GM21619 (cell line): ENCODE data around the gene TCIRG1.

Experiments used
- ATAC-seq: cut with Tn5 transposase; IDR thresholded peaks from one replicate; pipeline ENCODE4 v1.9.1; 2021; ENCODE audit not compliant: unreplicated experiment

The TCIRG1 gene

DNA sequence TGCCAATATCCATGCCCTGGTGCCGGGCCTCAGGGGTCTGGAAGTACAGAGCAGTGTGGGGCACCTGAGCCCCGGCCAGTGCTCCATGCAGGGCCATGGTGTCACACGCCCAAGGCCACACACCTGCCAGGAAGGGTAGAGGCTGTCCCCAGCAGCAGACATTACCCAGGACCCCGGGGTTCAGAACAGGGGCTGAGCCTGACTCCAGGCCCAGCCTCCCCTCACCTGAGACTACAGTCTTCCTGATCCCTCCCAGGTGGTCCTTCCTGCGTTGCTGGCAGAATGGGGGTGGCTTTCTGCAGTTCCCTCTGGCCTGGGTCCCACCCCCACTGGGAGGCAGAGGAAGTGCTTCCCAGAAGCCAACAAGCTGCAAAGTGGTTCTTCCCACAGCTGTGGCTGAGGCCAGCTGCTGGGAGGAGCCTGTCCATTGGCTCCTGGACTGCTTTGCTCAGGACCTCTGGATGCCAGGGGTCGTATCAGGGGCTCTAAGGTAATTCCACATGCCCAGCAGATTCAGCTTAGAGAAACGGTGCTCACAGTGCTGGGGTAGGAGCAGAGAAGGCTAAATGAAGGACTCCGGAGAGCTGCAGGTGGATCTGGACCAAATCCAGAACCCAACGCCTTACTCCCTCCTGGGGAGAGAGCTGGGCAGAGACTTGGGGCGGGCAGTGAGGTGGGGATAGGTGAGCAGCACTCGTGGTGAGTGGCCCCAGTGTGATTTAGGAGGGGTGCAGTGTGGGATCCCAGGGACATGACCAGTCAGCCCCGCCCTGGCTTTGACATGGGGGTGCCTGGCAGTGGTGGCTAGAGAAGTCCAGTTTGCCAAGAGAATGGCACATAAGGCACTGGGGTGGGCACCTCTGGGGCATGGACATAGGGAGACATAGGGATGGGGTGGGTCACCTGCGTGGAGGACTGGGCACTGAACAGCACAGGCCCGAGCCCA is 12.6 kb downstream of the TCIRG1 start:
- ATAC-seq = no peak

DNA sequence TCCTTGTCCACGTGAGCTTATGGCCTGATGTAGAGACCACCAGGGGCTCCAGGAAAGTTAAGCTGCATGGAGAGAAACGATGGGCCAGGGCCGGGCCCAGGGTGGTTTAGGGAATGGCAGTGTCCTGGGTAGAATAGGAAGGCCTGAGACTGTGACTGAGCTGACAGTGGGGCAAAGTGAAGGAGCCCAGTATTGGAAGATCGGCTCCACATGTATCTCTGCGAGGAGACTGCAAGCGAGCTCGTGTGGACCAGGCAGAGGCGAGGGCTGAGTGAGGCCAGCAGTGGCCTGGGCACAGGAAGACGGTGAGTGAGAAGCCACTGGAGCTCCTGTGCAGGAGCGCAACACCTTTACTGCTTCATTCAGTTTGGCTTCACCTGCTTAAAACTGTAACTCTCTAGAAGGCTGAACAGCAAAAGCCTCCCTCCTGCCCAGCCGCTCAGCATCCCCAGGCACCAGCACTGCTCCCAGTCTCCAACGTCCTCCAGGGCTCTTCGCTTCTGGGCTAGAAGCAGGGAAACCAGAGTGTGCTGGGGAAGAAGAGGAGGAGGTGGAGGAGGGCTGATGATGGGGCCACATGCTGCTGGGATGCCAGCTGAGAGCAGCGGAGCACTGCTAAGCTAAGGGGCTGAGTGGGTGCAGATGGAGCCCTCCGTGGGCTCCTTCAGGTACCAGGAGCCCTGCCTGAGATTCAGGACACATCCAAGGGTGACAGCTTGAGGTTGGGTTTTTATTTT is 13.5 kb downstream of the TCIRG1 start:
- no peak for ATAC-seq

DNA sequence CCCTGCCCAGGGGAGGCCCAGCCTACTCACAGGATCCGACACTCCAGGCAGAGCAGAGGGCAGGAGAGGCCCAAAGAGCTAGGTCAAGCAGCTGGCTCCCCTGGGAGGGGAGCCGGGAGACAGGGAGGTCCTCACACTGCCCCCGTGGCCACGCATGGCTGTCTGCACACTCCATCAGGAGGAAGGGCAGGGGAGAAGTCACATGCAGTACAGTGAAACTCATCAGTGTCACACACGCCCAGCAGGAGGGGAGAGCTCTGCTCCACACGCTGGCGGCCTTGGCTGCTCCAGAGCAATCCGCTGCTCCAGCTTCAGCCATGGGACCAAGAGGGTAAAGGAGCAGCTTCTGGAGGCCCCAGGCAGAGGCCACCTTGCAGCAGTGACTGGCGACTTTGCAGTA is 14.3 kb downstream of the TCIRG1 start:
- ATAC-seq = no peak

DNA sequence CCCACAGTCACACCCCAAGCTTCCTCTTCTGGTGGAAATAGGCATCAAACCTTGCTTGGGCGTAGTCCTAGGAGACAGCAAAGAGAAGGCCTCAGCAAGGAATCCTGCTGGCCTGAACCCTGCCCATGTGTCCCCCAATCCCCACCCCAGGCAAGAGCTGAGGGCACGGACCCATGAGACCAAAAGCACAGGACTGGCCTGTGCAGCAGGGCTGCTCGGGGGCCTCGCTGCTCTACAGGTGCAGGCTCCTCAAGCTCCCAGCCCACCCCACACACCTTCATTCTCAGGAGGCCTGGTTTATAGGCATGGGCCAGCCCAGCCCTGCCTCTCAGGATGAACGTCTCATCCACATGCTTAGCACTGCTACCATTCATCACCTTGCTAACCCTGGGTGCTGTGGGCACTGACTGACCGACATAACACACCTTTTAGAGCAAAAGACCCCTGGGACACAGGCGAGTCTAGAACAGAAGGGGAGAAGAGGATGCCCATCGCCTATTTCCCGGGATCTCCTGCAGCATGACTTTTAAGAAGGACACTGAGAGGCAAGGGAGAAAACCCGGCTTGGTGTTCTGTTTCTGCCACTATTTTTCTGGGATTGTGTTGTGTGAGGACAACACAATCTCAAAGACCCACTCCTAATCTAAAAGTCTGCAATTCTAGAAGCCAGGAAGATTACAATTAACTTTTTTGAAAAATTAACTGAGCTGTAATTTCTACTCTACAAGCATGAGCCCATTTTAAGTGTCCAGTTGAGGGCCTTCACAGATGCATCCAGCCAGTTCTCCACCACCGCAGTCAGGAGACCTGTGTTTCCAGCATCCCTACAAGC is 15.4 kb downstream of the TCIRG1 start:
- ATAC-seq = no peak

DNA sequence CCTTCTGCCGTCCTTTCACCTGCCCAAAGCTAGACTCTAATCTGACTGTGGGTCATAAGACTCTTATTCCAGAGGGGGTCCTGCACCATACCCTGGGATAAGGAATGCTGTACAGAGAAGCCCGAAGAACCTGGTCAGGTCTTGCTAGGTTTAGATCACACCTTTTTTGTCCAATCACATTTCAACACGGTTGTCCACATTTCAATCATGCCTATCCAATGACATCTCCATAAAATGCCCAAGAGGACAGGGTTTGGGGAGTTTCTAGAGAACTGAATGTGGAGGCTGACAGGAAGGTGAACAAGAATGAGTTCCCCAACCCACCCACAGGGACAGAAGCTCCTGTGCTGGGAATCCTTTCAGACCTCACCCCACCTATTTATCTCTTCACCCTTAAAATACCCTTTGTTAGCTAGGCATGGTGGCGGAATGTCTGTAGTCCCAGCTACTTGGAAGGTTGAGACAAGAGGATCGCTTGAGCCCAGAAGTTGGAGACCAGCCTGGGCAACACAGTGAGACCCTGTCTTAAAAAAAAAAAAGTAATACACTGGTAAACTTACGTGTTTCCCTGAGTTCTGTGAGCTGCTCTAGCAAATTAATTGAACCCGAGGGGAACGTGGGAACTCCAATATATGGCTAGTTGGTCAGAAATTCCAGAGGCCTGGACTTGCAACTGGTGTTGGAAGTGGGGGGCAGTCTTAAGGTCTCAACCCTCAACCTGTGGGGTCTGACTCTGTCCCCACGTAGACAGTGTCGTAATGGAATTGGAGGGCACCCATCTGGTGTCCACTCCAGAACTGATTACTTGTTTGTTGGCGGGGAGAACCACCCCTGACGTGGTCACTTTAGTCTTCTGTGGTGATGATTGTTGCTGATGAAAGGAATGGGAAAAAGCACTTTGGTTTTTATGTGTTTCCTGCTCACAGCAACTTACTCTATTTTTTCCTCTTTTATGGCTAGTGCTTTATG is 17.8 kb downstream of the TCIRG1 start:
- no peak for ATAC-seq

DNA sequence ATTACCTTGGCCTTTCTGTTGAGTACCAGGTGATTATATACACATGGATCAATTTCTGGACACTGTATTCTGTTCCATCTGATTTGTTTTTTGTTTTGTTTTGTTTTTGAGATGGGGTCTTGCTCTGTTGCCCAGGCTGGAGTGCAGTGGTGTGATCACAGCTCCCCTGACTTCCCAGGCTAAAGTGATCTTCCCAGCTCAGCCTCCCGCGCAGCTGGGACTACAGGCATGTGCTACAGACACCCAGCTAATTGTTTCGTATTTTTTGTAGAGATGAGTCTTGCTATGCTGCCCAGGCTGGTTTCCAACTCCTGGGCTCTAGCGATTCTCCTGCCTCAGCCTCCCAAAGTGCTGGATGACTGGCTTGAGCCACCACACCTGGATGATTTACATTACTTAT is 19.0 kb downstream of the TCIRG1 start:
- no peak for ATAC-seq

DNA sequence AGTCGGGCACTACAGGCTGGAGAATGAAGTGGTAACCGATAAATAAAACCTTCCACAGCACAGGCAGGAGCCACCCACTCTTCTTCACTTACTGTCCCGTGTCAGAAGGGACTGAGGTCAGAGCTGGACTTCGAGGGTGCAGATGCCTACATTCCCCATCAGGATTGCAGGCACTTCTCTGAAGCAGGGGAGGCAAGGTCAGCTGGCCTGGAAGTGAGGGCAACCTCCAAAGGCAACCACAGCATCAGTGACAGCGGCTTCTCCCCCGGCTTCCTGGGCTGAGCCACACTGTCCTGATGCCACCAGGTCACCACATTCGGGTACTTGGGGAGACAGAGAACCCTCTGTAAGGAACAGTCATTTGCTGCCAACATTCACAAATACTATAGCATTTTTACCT is 22.7 kb downstream of the TCIRG1 start:
- ATAC-seq = no peak

DNA sequence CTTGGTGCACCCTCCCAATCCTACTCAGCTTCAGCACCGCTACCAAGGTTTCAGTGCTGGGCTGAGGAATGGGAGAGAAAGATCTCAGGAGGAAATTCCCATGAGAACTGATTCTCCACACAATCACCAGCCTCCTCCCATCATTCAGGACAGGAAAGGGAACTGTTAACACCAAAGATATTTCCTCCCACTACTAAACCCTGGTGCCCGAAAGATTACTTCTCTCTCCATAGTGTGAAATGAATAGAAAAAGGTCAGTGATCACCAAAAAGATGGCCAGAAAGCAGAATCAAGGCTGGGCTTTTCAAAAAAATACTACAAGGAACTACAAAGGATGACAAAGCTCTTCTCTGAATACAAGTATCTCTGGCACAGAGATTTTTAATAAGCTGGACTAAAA is 26.1 kb downstream of the TCIRG1 start:
- no peak for ATAC-seq

DNA sequence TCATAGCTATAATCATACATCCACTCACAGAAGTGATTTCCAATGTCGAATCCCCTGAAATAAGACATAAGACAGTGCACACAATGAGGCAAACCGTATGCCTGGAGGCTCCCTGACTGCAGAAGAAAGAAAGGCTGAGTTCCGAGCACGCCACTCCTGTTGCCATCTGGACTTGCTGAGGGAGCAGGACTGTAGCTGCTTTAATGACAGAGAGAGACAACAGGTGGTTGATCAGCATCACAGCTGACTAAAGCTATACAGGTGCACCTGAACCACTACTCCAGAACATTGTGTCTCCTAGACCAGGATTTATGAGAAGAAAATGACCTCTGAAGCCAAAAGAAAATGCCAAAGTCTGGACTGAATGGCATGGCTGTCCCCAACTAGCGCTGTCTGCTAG is 27.0 kb downstream of the TCIRG1 start:
- no peak for ATAC-seq

DNA sequence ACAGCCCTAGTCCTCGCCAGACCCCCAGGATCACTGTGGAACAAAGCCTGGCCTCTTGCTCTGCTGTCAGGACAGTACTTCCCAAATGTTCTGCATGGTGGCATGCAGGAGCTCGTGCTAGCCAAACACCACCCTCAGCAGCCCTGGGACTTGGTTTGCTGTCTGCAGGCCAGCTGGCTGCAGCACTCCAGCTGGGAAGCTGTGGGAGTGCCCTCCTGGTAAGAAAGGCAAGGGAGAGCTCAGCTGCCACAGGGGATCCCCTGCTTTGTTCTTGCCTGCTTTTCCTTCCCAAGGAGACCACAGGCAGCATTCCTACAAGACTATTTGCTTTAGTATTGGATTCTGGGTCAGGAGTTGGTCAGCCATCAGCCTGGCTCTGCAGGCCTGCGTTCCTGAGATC is 27.9 kb downstream of the TCIRG1 start:
- no peak for ATAC-seq

DNA sequence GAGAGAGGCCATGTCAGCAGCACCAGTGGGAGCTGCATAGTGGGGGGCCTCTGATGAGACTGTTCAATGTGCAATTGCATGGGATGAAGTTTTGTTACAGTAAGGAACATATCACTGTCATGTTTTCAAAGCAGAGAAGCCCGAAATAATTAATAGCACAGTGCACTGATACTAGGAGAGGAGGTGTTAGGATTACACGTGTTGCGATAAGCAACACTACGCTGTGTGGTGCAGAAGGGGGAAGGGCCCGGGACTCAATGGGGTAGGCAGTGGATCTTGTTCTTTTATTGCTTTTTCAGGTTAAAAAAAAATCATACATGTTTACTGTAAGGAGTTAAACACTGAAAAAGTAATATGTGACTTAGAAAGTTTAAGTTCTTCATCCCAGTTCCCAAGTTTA is 29.2 kb downstream of the TCIRG1 start:
- no peak for ATAC-seq

DNA sequence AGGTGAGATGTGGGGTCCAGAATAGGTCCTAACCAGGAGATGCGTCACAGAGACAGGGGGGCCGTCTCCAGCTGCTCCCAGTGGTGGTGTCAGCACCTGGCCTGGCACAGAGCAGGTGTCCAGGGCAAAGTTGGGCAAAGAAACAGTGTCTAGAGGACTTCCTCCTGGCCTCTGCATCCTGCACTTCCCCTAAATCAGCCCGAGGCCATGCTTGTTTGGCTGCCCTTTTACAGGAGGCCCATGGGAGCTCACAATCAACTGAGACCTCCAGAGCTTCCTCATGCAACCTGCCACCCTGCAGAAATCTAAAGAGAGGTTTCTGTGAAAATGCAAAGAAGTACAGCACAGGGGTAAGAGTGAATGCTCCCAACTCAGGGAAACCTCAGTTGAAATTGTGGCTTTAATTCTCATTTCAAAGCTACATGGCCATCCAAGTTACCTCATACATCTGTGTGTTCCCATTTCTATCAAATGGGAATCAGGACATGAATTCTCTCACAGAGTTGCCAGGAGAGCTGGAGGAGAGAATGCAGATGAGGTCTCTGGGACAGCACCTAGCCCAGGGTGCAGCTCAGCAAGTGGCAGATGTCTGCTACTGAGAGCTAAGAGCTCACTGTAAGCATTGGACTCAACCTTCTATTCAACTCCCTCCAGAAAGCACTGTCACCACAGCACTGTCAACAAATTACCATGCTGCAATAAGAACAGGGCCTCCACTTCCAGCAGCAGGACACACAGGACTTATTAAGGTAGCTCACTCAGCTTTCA is 32.6 kb downstream of the TCIRG1 start:
- ATAC-seq = no peak

DNA sequence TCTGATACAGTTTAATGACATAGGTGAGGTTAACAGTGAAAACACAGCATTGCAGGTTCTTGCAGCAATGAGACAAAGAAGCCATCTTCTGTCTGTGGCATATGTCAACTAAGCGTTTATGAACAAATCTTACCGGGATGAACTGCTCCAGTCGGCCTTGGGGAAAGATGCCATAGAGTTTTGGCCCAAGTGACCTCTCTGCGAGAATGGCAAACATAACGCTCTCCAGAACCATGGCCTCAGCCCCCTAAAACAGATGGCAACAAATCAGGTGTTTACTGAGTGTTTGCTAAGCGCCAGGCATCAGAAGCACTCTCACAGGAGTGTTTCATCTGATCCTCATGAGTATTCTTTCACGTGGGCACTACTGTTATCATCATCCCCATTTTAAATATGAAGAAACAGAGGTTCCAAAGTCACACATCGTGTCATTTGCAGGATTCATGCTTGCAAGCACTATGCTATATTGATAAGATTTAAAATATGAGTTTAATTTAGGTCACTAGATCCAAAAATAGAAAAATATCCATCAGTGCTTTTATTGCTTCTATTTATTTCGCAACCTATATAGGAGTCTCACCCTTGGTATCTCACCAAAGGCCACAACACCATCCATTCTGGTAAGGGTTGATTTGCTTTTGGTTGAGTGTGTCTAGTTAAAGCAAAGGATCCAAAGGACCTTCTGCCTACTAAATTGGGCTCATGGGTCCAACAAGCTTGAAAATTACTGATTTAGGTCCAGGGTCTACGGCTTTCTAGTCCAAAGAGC is 35.9 kb downstream of the TCIRG1 start:
- no peak for ATAC-seq

DNA sequence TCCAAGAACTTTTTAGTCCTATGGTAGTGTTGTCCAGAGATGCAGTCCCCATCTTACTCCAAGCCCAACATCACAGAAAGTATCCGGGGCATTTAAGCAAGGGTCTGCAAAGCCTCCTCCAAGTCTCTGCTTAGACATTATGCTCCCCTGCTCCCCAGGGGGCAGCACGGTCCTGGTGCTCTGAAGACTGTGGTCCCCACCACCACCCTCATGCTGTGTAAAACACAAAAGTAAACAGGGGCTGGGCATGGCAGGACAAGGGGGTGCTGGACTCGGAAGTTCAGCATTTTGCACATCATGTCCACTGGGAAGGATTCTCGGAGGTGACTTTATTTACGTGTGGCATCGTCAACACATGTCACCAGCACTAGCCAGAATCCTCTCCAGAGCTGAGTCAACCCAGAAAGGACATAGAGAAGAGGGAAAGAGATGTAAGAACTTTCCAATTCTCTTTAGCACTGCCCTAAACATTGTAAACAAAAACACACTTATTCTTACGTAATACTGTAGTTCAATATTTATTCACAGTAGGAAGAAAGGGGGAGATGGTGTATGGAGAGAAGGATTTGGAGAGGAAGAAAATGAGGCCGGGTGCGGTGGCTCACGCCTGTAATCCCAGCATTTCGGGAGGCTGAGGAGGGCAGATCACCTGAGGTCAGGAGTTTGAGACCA is 37.7 kb downstream of the TCIRG1 start:
- ATAC-seq = no peak

DNA sequence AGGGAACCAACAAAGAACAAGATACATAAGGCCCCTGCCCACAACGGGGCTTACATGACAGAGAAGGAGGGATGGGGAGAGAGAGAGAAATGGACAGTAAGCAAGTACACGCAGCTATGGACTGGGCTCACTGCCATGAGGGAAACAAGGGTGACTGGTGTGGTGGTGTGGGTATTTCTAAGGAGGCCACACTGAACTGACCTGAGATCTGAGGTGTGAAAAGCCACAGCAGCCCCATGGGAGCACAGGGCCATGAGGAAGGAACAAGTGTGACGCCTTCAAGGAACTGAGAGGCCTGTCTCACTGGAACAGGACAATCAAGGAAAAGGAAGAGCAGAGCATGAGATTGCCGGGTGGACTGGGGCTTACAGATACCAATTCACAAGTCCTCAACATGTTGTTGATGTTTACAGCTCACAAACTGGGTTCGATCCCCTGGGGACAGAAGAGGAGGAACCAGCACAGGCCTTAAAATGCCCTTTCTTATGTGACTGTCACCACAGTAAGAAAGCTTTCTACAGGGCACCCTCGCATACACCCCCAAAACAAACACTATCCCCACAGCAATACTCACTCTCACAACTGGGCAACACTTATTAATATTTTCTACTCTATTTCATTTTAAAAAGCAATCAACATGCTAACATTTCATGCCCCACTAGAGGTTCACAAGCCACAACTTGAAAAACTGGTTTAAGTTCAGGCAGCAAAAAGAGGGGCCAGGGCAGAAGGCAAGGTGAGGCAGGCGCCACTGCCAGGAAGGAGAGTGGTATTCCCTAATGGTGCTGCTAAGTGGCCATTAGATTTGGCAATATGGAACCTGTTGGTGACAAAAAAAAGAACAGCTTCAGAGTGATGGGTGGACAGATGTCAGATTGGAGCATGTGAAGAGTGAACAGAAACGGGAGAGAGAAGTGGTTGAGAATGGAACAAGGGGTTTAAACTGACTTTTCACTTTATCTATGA is 39.1 kb downstream of the TCIRG1 start:
- peak; percentile 88 for ATAC-seq

DNA sequence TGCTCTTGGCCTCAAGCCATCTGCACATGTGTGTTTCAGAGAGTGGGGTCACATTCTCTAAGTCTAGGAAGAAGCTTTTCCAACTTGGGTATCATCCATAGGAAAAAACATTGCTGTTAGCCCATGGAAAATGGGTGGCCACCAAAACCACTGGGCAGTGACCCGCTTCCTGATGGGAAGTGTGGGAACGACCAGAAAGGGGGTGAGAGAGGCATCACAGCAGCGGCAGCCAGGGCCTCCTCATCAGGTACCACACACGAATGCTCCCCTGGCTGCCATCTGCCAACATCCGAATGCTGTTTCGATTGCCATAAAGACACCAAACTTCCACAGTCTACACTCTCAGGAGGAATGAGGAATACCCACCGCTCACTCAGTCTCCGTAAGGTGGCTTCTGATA is 42.0 kb downstream of the TCIRG1 start:
- ATAC-seq = no peak

DNA sequence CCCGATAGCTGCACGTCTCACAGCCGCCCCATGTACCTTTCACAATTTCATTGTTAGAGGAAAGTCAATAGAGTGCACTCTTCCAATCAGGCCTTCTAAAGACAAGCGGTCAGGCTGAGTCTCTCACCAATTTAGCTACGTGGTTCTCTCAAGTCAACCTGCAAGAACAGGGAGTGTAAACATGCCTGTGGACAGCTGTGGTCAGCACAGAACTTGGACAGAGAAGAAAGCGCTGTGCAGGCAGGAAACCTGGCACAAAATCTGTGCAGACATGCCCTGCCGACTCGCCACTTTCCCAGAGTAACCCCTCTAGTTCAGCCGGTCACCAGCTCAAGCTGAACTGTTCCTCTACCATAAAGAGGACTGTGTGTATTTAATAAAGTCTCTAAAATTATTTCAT is 42.9 kb downstream of the TCIRG1 start:
- ATAC-seq = no peak
